Activated T-helper 17 cell treated with anti-CD3 and anti-CD28 coated beads, Interleukin-2, amount 50 U/mL, for 72 hours (primary cell): ENCODE measurements around the gene PHF2. TPM values are rescaled to one million over a fixed set of nuclear protein-coding genes. Genes with fewer than 3 reads are reported as not detected.

Experiments used
- ATAC-seq: fragments of 150-1000 bp; cut with Tn5 transposase; replicated peaks from 2 replicates; pipeline ENCODE4 v1.10.0; 2021; ENCODE audit warnings: mild to moderate bottlenecking, moderate library complexity
- H3K27ac Mint-ChIP-seq: one replicate; pipeline ENCODE4 v1.8.0; 2022; ENCODE audit warnings: mixed read lengths
- H3K27me3 Mint-ChIP-seq: one replicate; pipeline ENCODE4 v1.8.0; 2022; ENCODE audit warnings: mixed read lengths
- H3K36me3 Mint-ChIP-seq: one replicate; pipeline ENCODE4 v1.8.0; 2022; ENCODE audit warnings: low read depth, mild to moderate bottlenecking, mixed read lengths
- H3K4me1 Mint-ChIP-seq: one replicate; pipeline ENCODE4 v1.8.0; 2022; ENCODE audit warnings: mixed read lengths
- H3K4me3 Mint-ChIP-seq: one replicate; pipeline ENCODE4 v1.8.0; 2022; ENCODE audit warnings: mild to moderate bottlenecking, mixed read lengths
- H3K9me3 Mint-ChIP-seq: one replicate; pipeline ENCODE4 v1.8.0; 2022; ENCODE audit warnings: mixed read lengths
- total RNA-seq, 2 donors: library from RNA; stranded (reverse); gene quantifications; one replicate each; pipeline ENCODE4 v1.2.3, GENCODE V29; 2022

The PHF2 gene
- total RNA-seq, result 10 to 100 TPM; 11.9 to 15.1 TPM

DNA sequence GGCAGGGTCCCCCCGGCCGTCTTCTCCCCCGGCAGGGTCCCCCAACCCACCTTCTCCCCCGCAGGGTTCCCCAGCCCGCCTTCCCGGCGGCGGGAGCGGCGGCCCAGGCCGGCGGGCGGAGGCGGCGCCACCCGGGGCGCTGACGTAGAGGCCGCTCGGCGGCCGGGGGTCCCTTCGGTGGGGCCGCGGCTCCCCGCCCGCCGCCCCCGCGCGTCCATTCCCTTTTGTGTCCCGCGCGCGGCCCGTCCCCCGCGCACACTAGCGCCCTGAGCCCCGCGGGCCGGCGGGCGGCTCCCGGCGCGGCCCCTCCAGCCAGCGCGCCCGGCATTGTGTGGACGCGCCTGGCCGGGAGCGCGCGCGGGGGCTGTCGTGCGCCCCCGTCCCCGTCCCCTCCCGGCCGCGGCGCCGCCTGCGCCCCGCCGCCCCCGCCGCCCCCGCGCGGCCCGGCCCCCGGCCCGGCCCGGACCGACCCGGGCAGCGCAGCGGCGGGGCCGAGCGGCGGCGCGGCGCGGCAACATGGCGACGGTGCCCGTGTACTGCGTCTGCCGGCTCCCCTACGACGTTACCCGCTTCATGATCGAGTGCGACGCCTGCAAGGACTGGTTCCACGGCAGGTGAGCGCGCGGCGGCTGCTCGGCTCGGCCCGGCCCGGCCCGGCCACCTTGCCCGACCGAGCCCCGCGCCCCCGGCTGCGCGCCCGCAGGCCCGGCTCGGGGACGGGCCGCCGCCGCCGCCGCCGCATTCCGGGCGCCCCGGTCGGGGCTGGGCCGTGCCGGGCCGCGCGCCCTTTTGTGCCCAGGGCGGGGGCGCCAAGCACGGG is at the start of gene PHF2:
Gene PHF2 (plus strand): TSS at position 327 of the 820 bp plus-strand sequence. CDS start 190 bp downstream, at position 517.
- no peaks in the 10 kb centered on the region for H3K27me3 Mint-ChIP-seq
- peak within 1 kb of the TSS; percentile 80 for H3K4me3 Mint-ChIP-seq
- ATAC-seq, result peak; percentile 59
- peaks cover 4% of the 10 kb centered on the region for H3K4me1 Mint-ChIP-seq
- no peaks in the 10 kb centered on the region for H3K9me3 Mint-ChIP-seq
- H3K27ac Mint-ChIP-seq, result peak within 1 kb of the TSS; percentile 86
- H3K36me3 Mint-ChIP-seq, result no peaks in the 10 kb centered on the region

DNA sequence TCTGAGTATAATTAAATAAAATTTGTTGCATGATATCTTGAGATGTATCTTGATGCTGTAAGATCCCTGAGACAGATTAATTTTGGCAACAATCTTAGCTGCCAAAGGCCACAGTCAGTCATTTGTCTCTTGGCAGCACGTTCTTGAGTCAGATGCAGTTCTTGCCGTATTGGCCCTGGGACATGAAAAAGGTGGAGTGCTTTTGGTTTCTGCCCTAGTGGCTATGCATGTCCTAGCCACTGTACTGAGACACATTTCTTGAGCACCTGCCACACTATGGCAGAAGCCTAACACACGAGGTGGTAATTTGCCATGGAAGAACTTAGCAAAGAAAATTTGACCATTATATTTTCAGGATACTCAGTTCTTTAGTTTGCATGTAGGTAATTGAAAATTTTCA is 45.0 kb upstream of the PHF2 start:
- no peak for ATAC-seq
- no peaks in the 10 kb centered on the region for H3K27me3 Mint-ChIP-seq
- no peak overlapping the region for H3K4me3 Mint-ChIP-seq
- no peaks in the 10 kb centered on the region for H3K9me3 Mint-ChIP-seq
- H3K36me3 Mint-ChIP-seq, result peaks cover 100% of the 10 kb centered on the region
- peaks cover 17% of the 10 kb centered on the region for H3K4me1 Mint-ChIP-seq
- no peak overlapping the region for H3K27ac Mint-ChIP-seq

DNA sequence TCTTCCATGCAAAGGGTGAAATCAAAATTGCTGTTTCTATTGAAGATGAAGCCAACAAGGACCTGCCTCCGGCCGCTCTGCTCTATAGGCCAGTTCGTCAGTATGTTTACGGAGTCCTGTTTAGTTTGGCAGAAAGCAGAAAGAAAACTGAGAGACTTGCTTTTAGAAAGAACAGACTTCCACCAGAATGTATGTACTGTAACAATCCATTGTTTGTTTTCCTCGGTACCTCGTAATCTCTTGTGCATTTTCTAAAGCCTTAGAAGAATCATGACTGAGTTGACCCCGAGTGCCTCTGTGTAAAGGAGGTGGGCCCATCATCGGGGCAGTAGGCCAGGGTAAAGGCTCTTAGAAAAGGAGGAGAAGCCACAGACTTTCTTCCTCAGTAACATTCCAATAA is 44.2 kb upstream of the PHF2 start:
- peaks cover 11% of the 10 kb centered on the region for H3K4me1 Mint-ChIP-seq
- no peaks in the 10 kb centered on the region for H3K27me3 Mint-ChIP-seq
- no peak overlapping the region for H3K4me3 Mint-ChIP-seq
- H3K9me3 Mint-ChIP-seq, result no peaks in the 10 kb centered on the region
- H3K27ac Mint-ChIP-seq, result no peak overlapping the region
- no peak for ATAC-seq
- H3K36me3 Mint-ChIP-seq, result peaks cover 100% of the 10 kb centered on the region

DNA sequence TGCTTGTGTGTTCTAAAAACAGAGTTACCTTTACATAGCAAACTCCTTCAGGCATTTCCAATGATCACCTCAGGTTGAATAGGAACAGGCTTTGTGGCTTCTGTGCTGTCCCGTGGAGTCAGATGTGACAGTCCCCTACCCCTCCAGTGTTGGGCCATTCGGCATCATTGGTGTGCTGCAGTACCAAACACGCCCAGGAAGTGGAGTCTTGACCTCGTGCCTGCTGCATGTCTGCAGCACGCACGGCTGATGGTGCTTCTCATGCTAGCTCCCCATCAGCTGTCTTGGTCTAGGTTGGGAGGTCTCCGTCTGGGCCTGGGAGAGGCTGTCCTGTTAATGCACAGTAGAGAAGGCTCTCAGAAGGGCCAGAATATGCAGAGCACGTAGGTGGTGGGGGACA is 42.5 kb upstream of the PHF2 start:
- no peak overlapping the region for H3K4me3 Mint-ChIP-seq
- no peaks in the 10 kb centered on the region for H3K27me3 Mint-ChIP-seq
- H3K4me1 Mint-ChIP-seq, result peaks cover 11% of the 10 kb centered on the region
- H3K36me3 Mint-ChIP-seq, result peaks cover 100% of the 10 kb centered on the region
- peak overlapping the region; percentile 69 for H3K27ac Mint-ChIP-seq
- H3K9me3 Mint-ChIP-seq, result no peaks in the 10 kb centered on the region
- ATAC-seq, result no peak

DNA sequence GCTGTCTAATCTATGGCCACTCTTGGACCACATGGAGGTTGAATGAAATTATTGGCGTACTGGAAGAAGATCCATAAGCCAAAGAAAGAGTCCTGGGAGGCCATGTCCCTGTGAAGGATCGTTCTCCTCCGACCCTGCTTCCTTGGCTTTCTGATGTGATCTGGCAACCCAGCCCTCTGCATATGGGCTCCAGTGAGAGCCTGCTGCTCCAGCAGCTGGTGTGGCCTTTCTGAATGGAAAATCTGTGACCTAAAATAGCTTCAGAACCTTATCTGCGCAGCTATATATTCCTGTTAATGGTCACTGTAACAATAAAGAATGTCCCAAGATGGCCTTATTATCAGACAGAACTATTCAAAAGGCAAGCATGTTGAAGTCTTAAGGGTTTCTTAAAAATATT is 40.2 kb upstream of the PHF2 start:
- H3K4me3 Mint-ChIP-seq, result no peak overlapping the region
- H3K27me3 Mint-ChIP-seq, result no peaks in the 10 kb centered on the region

DNA sequence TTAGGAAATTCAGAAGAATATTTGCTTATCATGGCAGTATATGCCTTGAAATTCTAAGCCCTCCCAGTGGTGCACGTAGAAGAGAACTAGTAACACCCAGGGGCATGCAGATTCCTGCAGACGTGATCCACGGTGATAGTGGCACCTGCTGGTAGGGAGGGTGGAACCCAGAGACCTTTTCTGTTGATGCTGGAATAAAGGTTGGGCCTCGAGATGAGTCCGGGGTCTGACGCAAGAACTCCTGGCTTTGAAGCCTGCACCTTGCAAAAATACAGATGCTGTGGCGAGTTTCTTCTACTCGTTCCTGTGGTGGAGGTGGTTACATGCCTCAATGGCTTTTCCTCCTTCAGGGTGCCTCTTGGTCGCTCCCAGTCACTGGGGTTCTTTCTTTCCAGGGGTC is 39.5 kb upstream of the PHF2 start:
- Mint-ChIP-seq H3K4me3 (no peak overlapping the region), H3K9me3 (no peaks in the 10 kb centered on the region), H3K27ac (no peak overlapping the region), H3K4me1 (peaks cover 11% of the 10 kb centered on the region), H3K27me3 (no peaks in the 10 kb centered on the region), H3K36me3 (peaks cover 98% of the 10 kb centered on the region)
- no peak for ATAC-seq

More for the DNA sequence above, 40.2 kb upstream of the PHF2 start:
- peaks cover 100% of the 10 kb centered on the region for H3K36me3 Mint-ChIP-seq
- H3K27ac Mint-ChIP-seq, result peak overlapping the region; percentile 69
- peaks cover 11% of the 10 kb centered on the region for H3K4me1 Mint-ChIP-seq
- ATAC-seq, result no peak
- H3K9me3 Mint-ChIP-seq, result no peaks in the 10 kb centered on the region

DNA sequence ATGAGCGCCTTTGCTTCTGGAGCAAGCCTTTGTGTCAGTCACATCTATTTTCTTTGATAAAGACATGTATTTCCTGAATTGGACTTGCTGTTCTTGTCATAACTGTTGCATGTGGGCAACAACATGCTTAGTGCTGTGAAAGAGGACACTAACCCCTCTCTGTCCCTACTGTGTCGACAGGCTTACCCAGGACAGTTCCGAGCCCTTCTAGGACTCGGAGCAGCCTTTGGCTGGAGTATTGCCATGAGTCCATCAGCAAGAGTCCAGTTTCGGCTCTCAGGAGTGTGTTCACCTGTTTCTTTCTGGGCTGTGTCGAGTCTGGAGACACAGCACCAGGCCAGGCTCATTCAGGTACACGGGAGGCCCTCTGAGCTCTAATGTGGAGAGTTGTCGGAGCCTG is 36.1 kb upstream of the PHF2 start:
- Mint-ChIP-seq H3K9me3 (no peaks in the 10 kb centered on the region), H3K36me3 (peaks cover 98% of the 10 kb centered on the region), H3K27ac (no peak overlapping the region), H3K4me1 (peaks cover under 1% of the 10 kb centered on the region), H3K27me3 (no peaks in the 10 kb centered on the region), H3K4me3 (no peak overlapping the region)
- ATAC-seq, result no peak

DNA sequence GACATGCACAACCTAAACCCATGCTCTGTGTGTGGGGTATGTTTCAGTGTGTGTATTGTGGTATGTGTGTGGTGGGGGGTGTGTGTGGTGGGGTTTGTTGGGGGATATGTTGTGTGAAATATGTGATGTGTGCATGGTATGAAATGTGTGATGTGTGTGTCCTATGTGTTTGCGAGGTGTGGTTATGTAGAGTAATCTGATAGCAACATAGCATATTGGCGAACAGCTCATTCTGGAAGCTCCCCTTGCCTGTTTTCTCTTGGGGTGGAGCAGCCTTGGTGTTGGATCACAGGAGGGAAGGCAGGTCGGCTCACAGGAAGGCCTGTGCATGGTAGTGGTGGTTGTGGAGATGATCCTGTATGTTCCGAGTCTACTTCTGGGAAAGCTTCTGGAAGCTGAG is 35.4 kb upstream of the PHF2 start:
- Mint-ChIP-seq H3K27ac (no peak overlapping the region), H3K27me3 (no peaks in the 10 kb centered on the region), H3K4me3 (no peak overlapping the region), H3K9me3 (no peaks in the 10 kb centered on the region), H3K36me3 (peaks cover 98% of the 10 kb centered on the region), H3K4me1 (no peaks in the 10 kb centered on the region)
- ATAC-seq, result no peak

DNA sequence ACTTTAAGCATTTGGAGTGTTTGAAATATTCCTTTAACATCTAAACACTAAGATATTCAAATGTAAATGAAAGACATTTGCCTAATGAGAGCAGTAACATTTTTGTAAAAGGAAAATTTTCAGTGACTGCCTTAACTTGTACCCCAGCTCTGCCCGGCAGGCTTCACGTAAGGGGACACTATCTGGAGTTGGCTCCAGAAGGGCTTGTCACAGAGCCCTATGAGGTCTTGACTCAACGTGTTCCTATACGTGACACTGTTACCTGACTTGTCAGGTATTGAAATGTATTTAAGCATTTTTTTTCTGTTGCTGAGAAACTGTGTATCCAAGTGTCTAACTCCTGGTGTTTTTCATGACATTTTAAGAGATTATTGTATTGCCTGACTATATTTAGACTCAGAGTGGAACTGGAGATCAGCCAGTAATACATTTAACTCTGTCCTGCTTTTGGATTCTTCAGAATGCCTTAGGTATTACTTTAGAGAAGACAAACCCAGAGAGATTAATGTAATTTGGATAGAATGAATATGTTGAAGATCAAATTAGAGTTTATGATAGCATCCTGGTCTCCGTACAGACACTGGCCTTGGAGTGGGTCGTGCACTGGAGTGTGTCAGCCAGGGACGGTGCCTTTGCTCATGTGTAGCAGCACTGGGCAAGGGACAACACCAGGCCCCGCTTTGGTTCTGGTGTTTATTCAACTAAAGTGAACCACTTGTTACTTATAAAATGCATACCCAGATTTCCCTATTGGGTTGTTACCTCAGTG is 34.6 kb upstream of the PHF2 start:
- no peak for ATAC-seq
- no peak overlapping the region for H3K27ac Mint-ChIP-seq
- H3K9me3 Mint-ChIP-seq, result no peaks in the 10 kb centered on the region
- H3K4me3 Mint-ChIP-seq, result no peak overlapping the region
- no peaks in the 10 kb centered on the region for H3K27me3 Mint-ChIP-seq
- no peaks in the 10 kb centered on the region for H3K4me1 Mint-ChIP-seq
- peaks cover 98% of the 10 kb centered on the region for H3K36me3 Mint-ChIP-seq

DNA sequence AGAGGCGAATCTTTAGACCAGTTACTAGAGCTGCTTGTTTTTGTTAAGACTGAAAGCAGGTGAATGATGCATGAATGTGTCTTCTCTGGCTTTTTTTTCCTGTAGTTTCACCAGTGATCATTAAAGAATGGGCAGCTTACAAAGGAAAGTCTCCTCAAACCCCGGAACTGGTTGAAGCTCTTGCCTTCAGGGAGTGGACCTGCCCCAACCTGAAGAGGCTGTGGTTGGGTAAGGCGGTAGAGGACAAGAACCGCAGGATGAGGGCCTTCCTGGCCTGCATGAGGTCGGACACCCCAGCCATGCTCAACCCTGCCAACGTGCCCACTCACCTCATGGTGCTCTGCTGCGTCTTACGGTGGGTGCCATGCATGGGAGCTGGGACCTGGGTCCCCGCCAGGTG is 33.3 kb upstream of the PHF2 start:
- no peak for ATAC-seq
- H3K27ac Mint-ChIP-seq, result no peak overlapping the region
- H3K27me3 Mint-ChIP-seq, result no peaks in the 10 kb centered on the region
- no peaks in the 10 kb centered on the region for H3K9me3 Mint-ChIP-seq
- H3K4me3 Mint-ChIP-seq, result no peak overlapping the region
- no peaks in the 10 kb centered on the region for H3K4me1 Mint-ChIP-seq
- H3K36me3 Mint-ChIP-seq, result peaks cover 98% of the 10 kb centered on the region

DNA sequence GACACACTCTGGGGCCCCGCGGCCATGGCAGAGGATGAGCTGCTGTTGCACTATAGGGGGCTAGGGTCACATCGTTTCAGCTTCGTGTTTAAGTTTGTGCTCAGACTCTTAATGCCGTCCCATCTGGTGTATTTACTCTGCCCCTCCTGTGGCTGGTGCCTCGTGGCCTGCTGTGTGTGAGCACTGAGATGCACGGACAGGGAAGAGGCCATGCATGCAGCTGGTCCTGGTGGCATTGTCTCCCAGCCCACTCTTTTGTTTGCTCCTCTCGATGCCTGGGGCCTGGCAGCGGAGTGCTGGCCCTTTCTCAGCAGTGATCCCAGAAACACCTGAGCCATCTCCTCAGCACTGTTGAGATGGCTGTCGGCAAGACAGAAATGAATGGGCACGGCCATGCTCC is 30.0 kb upstream of the PHF2 start:
- Mint-ChIP-seq H3K27me3 (no peaks in the 10 kb centered on the region), H3K4me1 (no peaks in the 10 kb centered on the region), H3K9me3 (no peaks in the 10 kb centered on the region), H3K27ac (no peak overlapping the region), H3K4me3 (no peak overlapping the region), H3K36me3 (peaks cover 98% of the 10 kb centered on the region)
- ATAC-seq, result no peak

DNA sequence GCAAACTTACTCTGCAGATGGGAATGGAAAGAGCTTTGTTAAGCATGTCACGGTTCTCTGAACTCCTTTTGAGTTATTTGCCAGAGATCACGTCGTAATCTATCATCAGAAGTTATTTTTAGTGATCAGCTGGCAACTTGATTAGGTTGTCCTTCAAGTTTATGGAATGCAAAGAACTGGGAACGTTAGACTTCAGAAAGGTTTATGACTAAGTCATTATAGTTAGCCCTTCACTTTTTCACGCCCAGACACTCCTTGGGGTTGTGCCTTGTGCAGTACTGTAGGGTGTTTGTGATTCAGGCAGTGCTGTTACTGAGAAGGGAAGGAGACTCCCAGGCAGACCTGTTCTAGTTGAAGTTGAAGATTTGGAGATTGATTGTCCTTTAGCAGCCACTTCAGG is 26.8 kb upstream of the PHF2 start:
- Mint-ChIP-seq H3K9me3 (no peaks in the 10 kb centered on the region), H3K4me1 (no peaks in the 10 kb centered on the region), H3K27me3 (no peaks in the 10 kb centered on the region), H3K36me3 (peaks cover 96% of the 10 kb centered on the region), H3K27ac (peak overlapping the region; percentile 51), H3K4me3 (no peak overlapping the region)
- ATAC-seq, result no peak

DNA sequence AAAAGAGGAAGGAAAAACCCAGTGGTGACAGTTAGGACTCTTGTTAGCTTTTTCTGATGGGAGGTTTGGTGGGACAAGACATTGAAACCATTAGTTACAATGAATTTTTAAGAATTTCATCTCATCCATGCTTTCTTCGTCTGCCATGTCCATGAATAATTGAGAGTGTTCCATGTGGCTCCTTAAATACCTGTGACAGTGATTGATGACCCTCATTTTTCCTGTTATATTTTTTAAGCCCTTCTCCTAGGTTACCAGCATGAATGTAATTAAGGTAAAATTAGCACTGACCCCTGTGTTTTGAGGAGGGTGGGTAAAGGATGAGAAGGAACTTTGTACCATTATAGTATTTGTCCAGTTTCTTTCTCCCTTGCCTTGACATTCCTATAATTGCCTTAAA is 23.5 kb upstream of the PHF2 start:
- H3K9me3 Mint-ChIP-seq, result no peaks in the 10 kb centered on the region
- H3K27me3 Mint-ChIP-seq, result no peaks in the 10 kb centered on the region
- H3K27ac Mint-ChIP-seq, result no peak overlapping the region
- no peaks in the 10 kb centered on the region for H3K4me1 Mint-ChIP-seq
- H3K4me3 Mint-ChIP-seq, result no peak overlapping the region
- peaks cover 93% of the 10 kb centered on the region for H3K36me3 Mint-ChIP-seq
- ATAC-seq, result no peak

DNA sequence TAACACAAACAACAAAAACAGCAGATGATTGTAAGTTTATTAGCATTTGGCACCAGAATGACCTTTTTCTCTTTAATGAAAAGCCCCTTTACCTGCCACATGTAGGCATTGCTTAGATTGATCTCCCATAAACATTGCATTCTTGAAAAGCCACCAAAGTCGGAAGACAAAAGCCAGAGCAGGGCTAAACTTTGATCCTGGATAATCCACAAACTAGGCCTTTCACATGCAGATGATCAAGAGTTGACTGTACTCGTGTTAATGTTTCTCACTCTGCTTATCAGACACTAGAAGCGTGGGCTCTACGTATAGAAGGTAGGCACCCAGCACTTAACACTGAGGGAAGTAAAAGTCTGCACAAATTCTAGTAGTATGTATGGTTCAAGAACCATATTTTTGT is 21.0 kb upstream of the PHF2 start:
- H3K27ac Mint-ChIP-seq, result no peak overlapping the region
- H3K36me3 Mint-ChIP-seq, result peaks cover 93% of the 10 kb centered on the region

More for the DNA sequence above, 21.0 kb upstream of the PHF2 start:
- no peaks in the 10 kb centered on the region for H3K27me3 Mint-ChIP-seq
- no peaks in the 10 kb centered on the region for H3K9me3 Mint-ChIP-seq
- H3K4me1 Mint-ChIP-seq, result no peaks in the 10 kb centered on the region
- no peak for ATAC-seq
- H3K4me3 Mint-ChIP-seq, result no peak overlapping the region
